Stomach smooth muscle (tissue), 2 donors: ENCODE data around the gene PTGDR.

Source experiments
- H3K27ac ChIP-seq: one replicate; pipeline ENCODE4 v1.7.0; 2013; ENCODE audit warnings: mild to moderate bottlenecking, low read length, inconsistent platforms
- H3K27me3 ChIP-seq, 2 donors: one replicate each; pipeline ENCODE4 v1.7.0; 2013; ENCODE audit warnings: low read length in 2 of 2; ENCODE audit not compliant: insufficient read depth in 2 of 2, control insufficient read depth in 1 of 2
- H3K36me3 ChIP-seq, 2 donors: one replicate each; pipeline ENCODE4 v1.7.0; 2013; ENCODE audit warnings: low read length in 2 of 2; ENCODE audit not compliant: control insufficient read depth in 2 of 2, insufficient read depth in 2 of 2
- H3K4me1 ChIP-seq: one replicate; pipeline ENCODE4 v1.7.0; 2013; ENCODE audit warnings: low read length; ENCODE audit not compliant: control insufficient read depth, insufficient read depth
- H3K4me3 ChIP-seq, 2 donors: one replicate each; pipeline ENCODE4 v1.7.0; 2013; ENCODE audit warnings: low read length in 2 of 2
- H3K9ac ChIP-seq, 2 donors: one replicate each; pipeline ENCODE4 v1.7.0; 2013; ENCODE audit warnings: low read length in 2 of 2, mild to moderate bottlenecking in 1 of 2
- H3K9me3 ChIP-seq, 2 donors: one replicate each; pipeline ENCODE4 v1.7.0; 2013; ENCODE audit warnings: low read length in 2 of 2; ENCODE audit not compliant: control insufficient read depth in 2 of 2
- donor health status: healthy.
- donor health status: Pancreatic carcinoma.

Gene PTGDR, protein sequence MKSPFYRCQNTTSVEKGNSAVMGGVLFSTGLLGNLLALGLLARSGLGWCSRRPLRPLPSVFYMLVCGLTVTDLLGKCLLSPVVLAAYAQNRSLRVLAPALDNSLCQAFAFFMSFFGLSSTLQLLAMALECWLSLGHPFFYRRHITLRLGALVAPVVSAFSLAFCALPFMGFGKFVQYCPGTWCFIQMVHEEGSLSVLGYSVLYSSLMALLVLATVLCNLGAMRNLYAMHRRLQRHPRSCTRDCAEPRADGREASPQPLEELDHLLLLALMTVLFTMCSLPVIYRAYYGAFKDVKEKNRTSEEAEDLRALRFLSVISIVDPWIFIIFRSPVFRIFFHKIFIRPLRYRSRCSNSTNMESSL

DNA sequence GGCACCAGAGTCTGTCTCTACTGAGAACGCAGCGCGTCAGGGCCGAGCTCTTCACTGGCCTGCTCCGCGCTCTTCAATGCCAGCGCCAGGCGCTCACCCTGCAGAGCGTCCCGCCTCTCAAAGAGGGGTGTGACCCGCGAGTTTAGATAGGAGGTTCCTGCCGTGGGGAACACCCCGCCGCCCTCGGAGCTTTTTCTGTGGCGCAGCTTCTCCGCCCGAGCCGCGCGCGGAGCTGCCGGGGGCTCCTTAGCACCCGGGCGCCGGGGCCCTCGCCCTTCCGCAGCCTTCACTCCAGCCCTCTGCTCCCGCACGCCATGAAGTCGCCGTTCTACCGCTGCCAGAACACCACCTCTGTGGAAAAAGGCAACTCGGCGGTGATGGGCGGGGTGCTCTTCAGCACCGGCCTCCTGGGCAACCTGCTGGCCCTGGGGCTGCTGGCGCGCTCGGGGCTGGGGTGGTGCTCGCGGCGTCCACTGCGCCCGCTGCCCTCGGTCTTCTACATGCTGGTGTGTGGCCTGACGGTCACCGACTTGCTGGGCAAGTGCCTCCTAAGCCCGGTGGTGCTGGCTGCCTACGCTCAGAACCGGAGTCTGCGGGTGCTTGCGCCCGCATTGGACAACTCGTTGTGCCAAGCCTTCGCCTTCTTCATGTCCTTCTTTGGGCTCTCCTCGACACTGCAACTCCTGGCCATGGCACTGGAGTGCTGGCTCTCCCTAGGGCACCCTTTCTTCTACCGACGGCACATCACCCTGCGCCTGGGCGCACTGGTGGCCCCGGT is at the start of gene PTGDR:
Gene PTGDR, plus strand, starts transcription at position 198 of the 778 bp plus-strand sequence. Its CDS starts 117 bp downstream, at position 315.
- Histone ChIP-seq H3K9me3 (no peaks in the 10 kb centered on the region), H3K27ac (peak within 1 kb of the TSS; percentile 24), H3K36me3 (no peaks in the 10 kb centered on the region), H3K4me1 (peaks cover 9% of the 10 kb centered on the region), H3K27me3 (peaks cover 10 to 22% of the 10 kb centered on the region in 2 donors), H3K9ac (no peak within 1 kb of the TSS), H3K4me3 (peak within 1 kb of the TSS; percentile 68 to 72)

DNA sequence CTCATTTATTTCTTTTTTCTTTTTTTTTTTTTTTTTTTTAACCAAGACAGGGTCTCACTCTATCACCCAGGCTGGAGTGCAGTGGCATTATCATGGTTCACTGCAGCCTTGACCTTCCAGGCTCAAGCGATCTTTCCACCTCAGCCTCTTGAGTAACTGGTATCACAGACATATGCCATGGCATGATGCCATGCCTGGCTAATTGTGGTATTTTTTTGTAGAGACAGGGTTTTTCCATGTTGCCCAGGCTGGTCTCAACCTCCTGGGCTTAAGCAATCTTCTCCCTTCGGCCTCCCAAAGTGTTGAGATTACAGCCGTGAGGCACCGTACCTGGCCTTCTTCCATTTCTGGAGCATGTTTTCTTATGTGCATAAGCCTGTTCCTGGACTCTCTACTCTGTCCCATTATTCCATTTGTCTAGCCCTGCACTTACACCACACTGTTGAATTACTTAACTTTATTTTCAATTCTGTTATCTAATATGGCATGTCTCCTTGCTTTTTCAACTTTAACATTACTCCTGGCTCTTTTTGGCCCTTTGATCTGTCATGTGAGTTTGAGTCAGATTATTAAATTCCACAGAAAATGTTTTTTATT is 47.9 kb upstream of the PTGDR start:
- Histone ChIP-seq H3K27ac (no peak overlapping the region), H3K27me3 (no peaks in the 10 kb centered on the region), H3K4me3 (no peak overlapping the region)

DNA sequence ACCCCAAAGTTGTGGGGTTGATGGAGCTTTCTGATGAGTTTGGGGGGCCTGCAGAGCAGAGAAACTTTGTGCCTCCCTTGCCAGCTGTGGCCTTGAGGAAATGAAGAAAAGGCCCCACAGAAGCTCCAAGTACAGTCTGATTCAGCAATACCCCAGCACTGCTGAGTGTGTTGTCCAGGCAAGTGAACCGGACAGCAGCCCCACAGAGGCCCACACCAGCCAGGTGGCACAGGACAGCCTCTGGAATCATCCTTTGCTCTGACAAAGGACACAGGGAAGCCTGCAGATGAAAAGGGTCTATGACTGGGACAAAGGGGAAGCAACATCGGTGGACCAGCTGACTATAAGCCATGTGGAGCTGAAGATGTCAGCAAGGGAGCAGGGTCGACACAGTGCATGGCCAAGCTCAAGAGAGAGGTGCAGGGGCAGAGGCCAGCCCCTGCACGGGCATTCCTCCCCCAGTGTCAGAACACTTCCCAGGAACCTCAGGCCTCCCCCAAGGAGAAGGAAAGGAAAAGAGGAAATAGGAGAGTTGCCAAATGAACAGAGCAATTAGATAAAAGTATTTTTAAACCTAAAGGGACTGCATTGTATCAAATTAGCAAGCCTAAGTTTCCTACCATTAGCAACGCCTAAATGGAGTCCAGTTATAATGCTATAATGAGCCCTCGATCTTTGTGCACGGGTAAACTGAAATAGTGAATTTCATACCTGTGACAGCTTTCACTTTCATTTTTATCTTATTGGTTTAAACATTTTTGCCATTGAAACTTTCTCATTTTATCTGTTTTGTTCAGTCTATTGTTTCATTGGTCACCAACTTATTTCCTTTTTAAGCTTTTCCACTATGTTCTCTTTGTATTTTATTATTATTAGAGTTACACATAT is 46.3 kb upstream of the PTGDR start:
- Histone ChIP-seq H3K4me3 (peak overlapping the region; percentile 17 to 47), H3K36me3 (no peaks in the 10 kb centered on the region), H3K27me3 (no peaks in the 10 kb centered on the region), H3K9me3 (no peaks in the 10 kb centered on the region), H3K4me1 (no peaks in the 10 kb centered on the region), H3K27ac (no peak overlapping the region), H3K9ac (no peak overlapping the region)

More for the DNA sequence above, 47.9 kb upstream of the PTGDR start:
- Histone ChIP-seq H3K9ac (no peak overlapping the region), H3K4me1 (no peaks in the 10 kb centered on the region), H3K9me3 (no peaks in the 10 kb centered on the region), H3K36me3 (no peaks in the 10 kb centered on the region)

DNA sequence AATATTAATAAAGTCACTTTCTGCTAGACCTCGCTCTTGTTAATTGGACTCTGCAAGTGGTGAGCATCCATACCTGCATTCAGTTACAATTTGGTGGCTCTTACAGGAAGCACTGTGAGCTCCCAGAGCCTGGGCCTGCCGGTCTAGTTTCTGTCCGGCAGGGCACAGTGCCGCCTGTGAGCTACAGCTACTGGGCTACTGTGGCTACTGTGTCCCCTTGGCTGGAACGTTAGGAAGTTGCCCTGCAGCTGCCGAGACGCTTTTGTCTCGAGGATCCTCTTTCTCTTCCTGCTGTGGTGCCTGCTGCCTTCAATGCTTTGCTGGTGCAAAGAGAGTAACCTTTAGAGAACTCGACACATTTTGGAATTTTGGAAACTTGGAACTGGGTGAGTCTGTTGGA is 44.6 kb upstream of the PTGDR start:
- H3K36me3 ChIP-seq = no peaks in the 10 kb centered on the region
- no peak overlapping the region for H3K9ac ChIP-seq
- no peak overlapping the region for H3K4me3 ChIP-seq
- no peak overlapping the region for H3K27ac ChIP-seq
- no peaks in the 10 kb centered on the region for H3K4me1 ChIP-seq
- H3K27me3 ChIP-seq = no peaks in the 10 kb centered on the region
- no peaks in the 10 kb centered on the region for H3K9me3 ChIP-seq

DNA sequence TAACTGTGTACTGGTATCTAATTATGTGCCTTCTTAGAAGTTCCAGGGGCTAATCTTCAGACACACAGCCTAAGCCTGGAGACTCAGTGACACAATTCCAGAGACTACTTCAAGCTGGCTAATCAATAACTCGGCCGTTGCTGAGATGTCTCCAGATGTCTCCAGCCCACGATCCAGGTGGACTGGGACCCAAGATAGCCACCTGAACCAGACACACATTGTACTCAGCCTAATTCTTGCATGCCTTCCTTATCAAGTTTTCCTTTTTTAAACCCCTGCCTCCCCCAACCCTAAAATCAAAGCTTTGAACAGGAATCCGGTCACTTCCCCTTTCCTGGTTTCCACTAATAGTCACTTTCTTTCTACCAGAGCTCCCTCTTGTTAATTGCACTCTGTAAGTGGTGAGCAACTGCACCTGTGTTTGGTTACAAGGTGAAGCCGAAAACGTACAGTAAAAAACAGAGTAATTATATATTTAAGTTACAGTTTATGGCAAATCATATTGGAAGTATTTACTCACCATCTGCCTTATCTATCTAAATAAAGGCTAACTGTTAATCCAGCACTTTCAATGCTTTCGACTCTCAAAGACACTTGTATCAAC is 39.8 kb upstream of the PTGDR start:
- H3K27ac ChIP-seq = no peak overlapping the region
- H3K4me1 ChIP-seq = no peaks in the 10 kb centered on the region
- no peak overlapping the region for H3K4me3 ChIP-seq
- H3K27me3 ChIP-seq = no peaks in the 10 kb centered on the region
- H3K9me3 ChIP-seq = no peaks in the 10 kb centered on the region
- H3K36me3 ChIP-seq = no peaks in the 10 kb centered on the region
- no peak overlapping the region for H3K9ac ChIP-seq

DNA sequence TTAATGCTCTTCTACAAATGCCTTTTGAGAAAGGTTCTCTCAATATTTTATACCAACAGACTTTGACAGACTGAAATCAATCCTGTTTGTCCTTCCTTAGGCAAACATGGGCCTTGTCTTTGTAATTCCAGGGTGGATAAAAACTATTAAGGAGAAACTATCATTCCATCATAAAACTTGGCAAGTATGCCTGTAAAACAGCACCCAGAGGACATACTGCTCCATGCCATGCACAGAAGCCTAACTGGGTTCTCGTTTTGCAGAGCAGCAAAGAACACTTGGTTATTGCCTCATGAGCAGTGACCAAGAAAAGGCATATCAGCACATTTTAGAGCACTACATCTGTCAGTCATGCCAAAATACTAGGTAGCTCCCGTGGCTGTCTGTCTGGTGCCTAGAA is 33.8 kb upstream of the PTGDR start:
- no peaks in the 10 kb centered on the region for H3K9me3 ChIP-seq
- H3K4me3 ChIP-seq = no peak overlapping the region
- H3K36me3 ChIP-seq = no peaks in the 10 kb centered on the region
- no peak overlapping the region for H3K27ac ChIP-seq
- no peak overlapping the region for H3K9ac ChIP-seq
- H3K27me3 ChIP-seq = no peaks in the 10 kb centered on the region
- H3K4me1 ChIP-seq = no peaks in the 10 kb centered on the region

DNA sequence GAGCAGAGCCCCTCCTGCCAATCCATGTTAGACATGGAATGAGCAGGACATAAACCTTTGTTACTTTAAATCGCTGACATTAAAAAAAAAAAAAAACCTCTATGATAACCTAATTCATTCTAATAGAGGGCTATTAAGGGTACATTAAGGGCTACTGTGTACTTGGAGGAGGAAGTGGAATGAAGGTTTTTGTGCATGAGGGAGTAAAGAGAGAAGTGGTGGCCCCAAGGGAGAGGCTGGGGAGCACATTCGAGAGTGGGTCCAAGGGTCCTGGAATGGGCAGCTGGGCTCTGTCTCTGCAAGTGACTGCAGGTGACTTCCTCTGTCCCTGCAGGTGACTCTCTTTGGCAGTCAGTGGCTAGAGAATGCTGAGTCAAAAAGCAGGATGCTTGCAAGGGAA is 32.1 kb upstream of the PTGDR start:
- Histone ChIP-seq H3K9ac (no peak overlapping the region), H3K4me1 (no peaks in the 10 kb centered on the region), H3K27me3 (no peaks in the 10 kb centered on the region), H3K4me3 (no peak overlapping the region), H3K36me3 (no peaks in the 10 kb centered on the region), H3K9me3 (no peaks in the 10 kb centered on the region), H3K27ac (no peak overlapping the region)

DNA sequence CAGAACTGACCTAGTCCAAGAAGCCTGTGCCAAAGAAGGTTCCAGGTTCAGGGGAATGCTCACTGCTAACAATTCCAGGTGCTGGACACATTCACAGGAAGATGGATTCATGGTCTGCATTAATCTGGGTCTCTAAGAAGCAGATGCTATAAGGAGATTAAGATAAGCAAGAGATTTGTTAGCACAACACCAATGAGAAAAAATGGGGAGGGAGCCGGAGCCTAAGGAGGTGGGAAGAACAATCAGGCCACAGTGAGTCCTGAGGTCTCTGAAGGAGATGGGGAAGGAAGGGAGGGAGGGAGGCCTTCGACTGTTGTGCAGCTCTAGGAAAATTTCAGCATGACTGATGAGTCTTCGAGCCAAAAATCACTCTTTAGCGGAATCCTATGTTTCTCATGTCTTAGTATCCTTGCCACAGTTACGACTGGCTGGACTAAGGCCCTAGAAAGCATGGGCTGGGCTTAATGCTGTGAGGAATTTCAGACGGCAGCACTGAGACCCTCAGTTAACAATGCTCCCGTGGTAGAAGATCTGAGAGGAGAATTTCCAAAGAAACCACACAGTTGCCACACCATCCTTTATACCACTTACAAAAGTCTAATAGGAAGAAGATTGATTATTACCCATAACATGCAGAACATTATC is 31.5 kb upstream of the PTGDR start:
- H3K4me1 ChIP-seq = no peaks in the 10 kb centered on the region
- H3K4me3 ChIP-seq = no peak overlapping the region
- H3K27me3 ChIP-seq = no peaks in the 10 kb centered on the region
- no peaks in the 10 kb centered on the region for H3K9me3 ChIP-seq
- no peak overlapping the region for H3K9ac ChIP-seq
- no peak overlapping the region for H3K27ac ChIP-seq
- H3K36me3 ChIP-seq = no peaks in the 10 kb centered on the region

DNA sequence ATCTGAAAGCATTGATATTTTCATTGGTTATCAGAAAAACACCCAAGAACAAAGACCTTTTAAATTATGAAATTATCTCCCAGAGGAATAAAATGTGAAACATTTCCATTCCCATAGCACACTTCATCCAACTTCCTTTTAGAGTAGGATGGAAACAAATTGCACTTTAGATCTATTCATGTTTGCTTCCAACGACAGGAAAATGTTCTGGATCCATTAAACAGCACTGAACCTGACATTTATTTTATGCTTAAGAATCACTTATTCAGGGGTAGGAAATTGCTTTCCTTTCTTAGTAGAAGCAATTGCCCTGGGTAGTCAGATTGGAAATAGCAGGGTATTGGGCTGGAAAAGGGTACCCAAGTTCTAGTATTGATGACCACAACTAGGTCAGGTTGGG is 28.8 kb upstream of the PTGDR start:
- Histone ChIP-seq H3K4me3 (no peak overlapping the region), H3K27ac (no peak overlapping the region), H3K36me3 (no peaks in the 10 kb centered on the region), H3K27me3 (no peaks in the 10 kb centered on the region), H3K4me1 (no peaks in the 10 kb centered on the region), H3K9me3 (no peaks in the 10 kb centered on the region), H3K9ac (no peak overlapping the region)
